Measurements from ENCODE around the gene CTXND1. TPM values are rescaled to one million over a fixed set of nuclear protein-coding genes. Genes with fewer than 3 reads are reported as not detected.

The CTXND1 gene
- total RNA-seq, 1 donor from 2014 or later, result not detected

- no peak for DNase-seq (ENCODE audit: low read depth)
- H3K4me3 ChIP-seq (ENCODE audit: low read depth, low read length), result no peak overlapping the region
- no peak for TF ChIP-seq CTCF (conservative IDR thresholded peaks at IDR 0.05; ENCODE audit: low read depth, low read length)
Observed at GRCh38 chr15:80202641-80203360, 49.2 kb downstream of the CTXND1 start.

GRCh38 chr15:80202016-80202315 lies 50.0 kb downstream of the CTXND1 start:
- H3K4me3 ChIP-seq (ENCODE audit: low read depth, low read length), result no peak overlapping the region
- TF ChIP-seq CTCF (conservative IDR thresholded peaks at IDR 0.05; ENCODE audit: low read depth, low read length), result no peak
- DNase-seq (ENCODE audit: low read depth), result no peak

GRCh38 chr15:80201256-80202015 lies 50.6 kb downstream of the CTXND1 start:
- TF ChIP-seq CTCF (conservative IDR thresholded peaks at IDR 0.05; ENCODE audit: low read depth, low read length), result no peak
- H3K4me3 ChIP-seq (ENCODE audit: low read depth, low read length), result no peak overlapping the region
- DNase-seq (ENCODE audit: low read depth), result no peak

- no peak for TF ChIP-seq CTCF (conservative IDR thresholded peaks at IDR 0.05; ENCODE audit: low read depth, low read length)
- no peak for DNase-seq (ENCODE audit: low read depth)
- no peak overlapping the region for H3K4me3 ChIP-seq (ENCODE audit: low read depth, low read length)
Observed at GRCh38 chr15:80199869-80200268, 52.1 kb downstream of the CTXND1 start.

- no peak overlapping the region for H3K4me3 ChIP-seq (ENCODE audit: low read depth, low read length)
- DNase-seq (ENCODE audit: low read depth), result no peak
- no peak for TF ChIP-seq CTCF (conservative IDR thresholded peaks at IDR 0.05; ENCODE audit: low read depth, low read length)
Observed at GRCh38 chr15:80199366-80199765, 52.6 kb downstream of the CTXND1 start.

- no peak overlapping the region for H3K4me3 ChIP-seq (ENCODE audit: low read depth, low read length)
- TF ChIP-seq CTCF (conservative IDR thresholded peaks at IDR 0.05; ENCODE audit: low read depth, low read length), result no peak
Observed at GRCh38 chr15:80194914-80195313, 57.1 kb downstream of the CTXND1 start.

GRCh38 chr15:80194186-80194585 lies 57.8 kb downstream of the CTXND1 start:
- no peak for DNase-seq (ENCODE audit: low read depth)
- no peak for TF ChIP-seq CTCF (conservative IDR thresholded peaks at IDR 0.05; ENCODE audit: low read depth, low read length)
- no peak overlapping the region for H3K4me3 ChIP-seq (ENCODE audit: low read depth, low read length)

More at GRCh38 chr15:80194914-80195313, 57.1 kb downstream of the CTXND1 start:
- no peak for DNase-seq (ENCODE audit: low read depth)

Measured in epithelial cell of proximal tubule (primary cell).